Stimulated activated CD4-positive, alpha-beta T cell treated with anti-CD3 and anti-CD28 coated beads, Interleukin-2, amount 100 ng/mL, for 48 hours (primary cell): ENCODE results near the gene WBP1L.
"Not testable (repeated sequence)": the region's sequence is repeated elsewhere in the genome, so short reads cannot be mapped to it uniquely, and the experiment has no call there.

Experiments used
- DNase-seq, 2 donors: peaks; one replicate each; pipeline ENCODE4 v3.0.0-alpha.2; 2020

The WBP1L gene

DNA sequence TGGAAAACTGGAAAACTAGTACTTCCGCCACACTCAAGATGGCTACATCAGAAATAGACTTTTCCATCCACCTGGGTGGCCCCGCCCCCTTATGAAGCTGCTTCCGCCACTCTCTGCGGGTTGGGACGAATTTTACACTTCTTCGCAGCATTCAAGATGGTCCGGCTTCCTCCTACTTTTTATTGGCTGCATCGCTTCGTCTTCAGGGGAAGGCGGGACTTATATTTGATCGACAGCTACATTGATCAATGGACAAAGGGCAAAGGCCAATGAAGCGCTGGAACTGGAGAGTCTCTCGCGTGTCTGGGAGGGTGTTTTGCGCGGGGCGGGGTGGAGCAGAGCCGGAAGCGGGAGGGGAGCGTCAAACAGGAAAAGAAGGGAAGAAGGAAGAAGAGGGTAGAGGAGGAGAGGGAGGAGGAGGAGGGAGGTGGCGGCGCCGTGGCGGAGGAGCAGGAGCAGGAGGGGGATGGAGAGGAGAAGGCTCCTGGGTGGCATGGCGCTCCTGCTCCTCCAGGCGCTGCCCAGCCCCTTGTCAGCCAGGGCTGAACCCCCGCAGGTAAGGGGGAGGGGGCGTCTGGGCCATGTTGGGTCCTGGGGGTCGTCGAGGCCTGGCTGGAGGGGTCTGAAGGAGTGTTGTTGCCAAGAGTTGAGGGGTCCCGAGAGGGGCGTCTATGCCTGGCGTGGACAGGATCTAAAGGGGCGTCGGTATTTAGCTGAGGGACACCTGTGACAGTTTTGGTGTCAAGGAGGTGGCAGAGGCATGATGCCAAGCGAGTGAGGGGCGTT is at the start of gene WBP1L:
Gene WBP1L (plus strand): TSS at position 361 of the 786 bp plus-strand sequence. CDS start 106 bp downstream, at position 467.
- DNase-seq = peak; percentile 86 to 87

GRCh38 chr10:102695401-102695800 is 48.3 kb upstream of the WBP1L start:
- DNase-seq = not testable (repeated sequence)

DNA sequence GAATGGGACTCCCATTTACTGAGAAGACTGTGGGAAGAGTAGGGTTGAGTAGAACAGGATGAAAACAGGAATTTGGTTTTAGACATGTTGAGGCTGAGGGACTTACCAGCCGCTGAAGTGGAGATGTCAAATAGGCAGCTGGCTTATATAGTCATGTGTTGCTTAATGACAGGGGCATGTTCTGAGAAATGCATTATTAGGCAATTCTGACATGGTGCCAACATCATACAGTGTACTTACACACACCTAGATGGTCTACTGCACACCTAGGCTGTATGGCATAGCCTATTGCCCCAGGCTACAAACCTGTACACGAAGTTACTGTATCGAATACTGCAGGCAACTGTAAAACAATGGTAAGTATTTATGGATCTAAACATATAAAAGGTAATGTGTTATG is 47.0 kb upstream of the WBP1L start:
- no peak for DNase-seq

GRCh38 chr10:102698894-102699293 is 44.9 kb upstream of the WBP1L start:
- no peak for DNase-seq

DNA sequence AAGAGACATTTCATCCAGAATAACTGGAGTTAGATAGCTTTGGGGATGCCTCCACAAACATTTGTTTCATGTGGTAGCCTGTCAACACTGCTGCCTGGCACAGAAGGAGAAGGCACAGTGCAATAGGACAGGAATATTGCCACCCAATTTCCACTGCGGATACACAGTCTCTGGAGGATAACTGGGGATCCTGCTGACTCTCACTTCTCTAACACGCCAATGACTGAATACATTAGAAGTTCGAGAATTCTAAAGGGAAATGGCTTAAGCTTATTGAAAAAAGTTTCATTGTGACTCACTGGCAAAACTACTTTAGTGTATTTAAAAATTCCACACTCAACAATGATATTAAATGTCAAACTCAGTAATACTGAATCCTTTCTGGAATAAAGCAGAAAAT is 42.5 kb upstream of the WBP1L start:
- no peak for DNase-seq

- no peak for DNase-seq
These were observed 42.0 kb upstream of the WBP1L start for GRCh38 chr10:102701796-102702195.

- DNase-seq = no peak
These were observed 41.0 kb upstream of the WBP1L start for GRCh38 chr10:102702742-102703141.

GRCh38 chr10:102704915-102705314 is 38.8 kb upstream of the WBP1L start:
- no peak for DNase-seq

DNA sequence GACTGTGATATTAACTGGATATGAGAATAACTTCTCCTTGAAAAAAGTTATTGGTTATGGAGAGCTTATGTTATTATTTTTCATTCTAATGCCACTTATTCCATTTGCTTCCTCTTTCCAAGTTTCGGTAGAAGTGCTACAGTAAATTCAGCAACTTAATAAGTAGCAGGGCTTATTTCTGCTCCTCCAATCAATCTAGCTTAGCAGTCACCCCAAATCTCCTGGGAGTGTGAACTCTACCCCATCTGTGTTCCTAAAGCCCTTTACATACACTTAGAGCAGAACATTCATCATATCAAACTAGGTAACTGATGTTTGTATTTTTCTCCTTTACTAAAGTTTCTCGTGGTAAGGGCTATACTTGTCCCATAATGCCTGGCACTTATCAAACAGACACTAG is 38.2 kb upstream of the WBP1L start:
- no peak for DNase-seq

GRCh38 chr10:102710609-102711008 is 33.1 kb upstream of the WBP1L start:
- DNase-seq = no peak

DNA sequence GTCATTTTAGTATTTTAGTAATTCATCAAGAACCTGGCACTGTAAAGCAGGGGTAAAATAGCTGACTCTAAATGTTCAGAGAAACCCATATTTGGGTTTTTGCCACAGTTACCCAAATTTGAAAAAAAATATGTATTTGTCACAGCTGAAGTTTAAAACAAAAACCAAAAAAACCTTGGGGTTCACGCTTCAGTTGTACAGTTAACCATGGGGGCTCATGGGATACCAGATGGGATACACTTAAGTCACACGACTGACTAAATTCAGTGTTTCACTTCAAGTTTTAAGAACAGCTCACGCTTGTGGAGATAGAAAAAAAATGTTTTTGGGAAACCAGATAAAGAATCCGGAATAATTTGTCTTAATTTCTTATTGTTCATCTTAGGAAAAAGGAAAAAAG is 31.7 kb upstream of the WBP1L start:
- no peak for DNase-seq

- no peak for DNase-seq
These were observed 30.8 kb upstream of the WBP1L start for GRCh38 chr10:102712843-102713538.

DNA sequence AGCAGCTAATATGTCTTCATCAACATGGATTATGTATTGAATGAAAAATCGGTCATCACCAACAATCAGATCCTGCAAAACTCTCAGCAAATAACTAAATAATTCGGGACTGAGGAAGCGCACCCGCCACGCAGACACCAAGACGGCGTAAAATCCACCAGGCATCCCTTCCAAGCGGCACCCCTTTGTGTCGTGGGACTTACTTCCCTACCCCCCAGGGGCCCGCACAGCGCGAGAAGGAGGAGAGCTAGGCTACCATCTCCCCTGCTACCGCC is 30.3 kb upstream of the WBP1L start:
- no peak for DNase-seq

DNA sequence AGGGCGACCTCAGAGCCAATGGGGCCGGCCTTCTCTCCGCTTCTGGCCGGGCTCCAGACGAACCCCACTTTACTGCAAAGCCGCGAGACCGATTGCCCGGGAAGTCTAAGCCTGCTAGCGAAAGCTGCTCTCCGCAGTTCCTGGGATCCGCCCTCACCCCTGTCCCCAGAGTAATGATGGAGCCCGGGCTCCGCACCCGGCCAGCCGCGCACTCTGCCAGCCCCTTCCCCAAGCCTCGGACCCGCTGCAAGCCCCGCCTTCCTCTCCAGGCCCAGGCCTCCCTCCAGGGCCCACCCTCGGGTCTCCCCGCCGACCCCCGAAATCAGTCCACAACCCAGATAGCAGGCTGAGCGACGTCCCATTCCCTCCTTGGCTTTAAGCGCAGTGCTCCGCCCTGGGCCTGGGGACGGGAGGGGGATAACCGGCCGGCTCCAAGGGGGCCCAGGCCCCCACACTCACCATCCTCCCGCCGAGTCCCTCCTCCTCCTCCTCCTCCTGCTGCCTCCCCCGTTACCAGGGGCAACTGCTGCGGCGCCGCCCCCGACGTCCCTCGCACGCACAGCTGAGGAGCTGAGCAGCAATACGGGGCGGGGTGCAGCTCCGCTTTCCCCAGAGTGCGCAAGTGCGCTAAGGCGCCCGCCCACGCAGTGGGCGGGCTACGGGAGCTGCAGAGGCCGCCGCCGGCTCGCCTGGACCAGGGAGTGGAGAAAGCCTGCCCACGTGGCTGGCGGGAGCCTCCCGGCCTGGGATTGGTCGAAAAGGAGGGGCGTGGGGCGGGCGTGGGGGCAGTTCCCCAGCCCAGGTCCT is 29.7 kb upstream of the WBP1L start, which contains the start of gene ARL3:
Gene ARL3 (minus strand): TSS at position 584 of the 807 bp plus-strand sequence. CDS start 122 bp downstream, at position 462.
- peak; percentile 96 to 97 for DNase-seq

- DNase-seq = peak; percentile 40 to 41
These were observed 28.9 kb upstream of the WBP1L start, which contains the start of gene SFXN2 for GRCh38 chr10:102714621-102715455. Gene SFXN2, plus strand, starts transcription at chr10:102714636. Its CDS starts 12,001 bp downstream, at chr10:102726637.

DNA sequence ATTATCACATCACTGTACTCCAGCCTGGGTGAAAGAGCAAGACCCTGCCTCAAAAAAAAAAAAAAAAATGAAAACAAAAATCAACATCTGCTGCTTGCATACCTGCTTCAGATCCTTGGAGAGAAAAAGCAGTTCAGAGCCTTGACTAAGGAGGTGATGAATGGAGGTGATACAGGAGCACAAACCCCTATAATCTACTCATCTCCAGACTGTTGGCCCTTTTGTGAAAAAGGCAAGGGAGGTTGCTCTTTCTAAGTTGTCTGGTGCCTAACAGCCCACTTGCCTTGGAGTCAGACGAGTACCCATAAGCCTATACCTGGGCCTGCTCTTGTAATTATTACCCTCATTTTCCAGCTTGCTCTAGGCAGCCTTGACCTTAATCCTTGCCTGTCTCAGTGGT is 27.9 kb upstream of the WBP1L start:
- DNase-seq = no peak

DNA sequence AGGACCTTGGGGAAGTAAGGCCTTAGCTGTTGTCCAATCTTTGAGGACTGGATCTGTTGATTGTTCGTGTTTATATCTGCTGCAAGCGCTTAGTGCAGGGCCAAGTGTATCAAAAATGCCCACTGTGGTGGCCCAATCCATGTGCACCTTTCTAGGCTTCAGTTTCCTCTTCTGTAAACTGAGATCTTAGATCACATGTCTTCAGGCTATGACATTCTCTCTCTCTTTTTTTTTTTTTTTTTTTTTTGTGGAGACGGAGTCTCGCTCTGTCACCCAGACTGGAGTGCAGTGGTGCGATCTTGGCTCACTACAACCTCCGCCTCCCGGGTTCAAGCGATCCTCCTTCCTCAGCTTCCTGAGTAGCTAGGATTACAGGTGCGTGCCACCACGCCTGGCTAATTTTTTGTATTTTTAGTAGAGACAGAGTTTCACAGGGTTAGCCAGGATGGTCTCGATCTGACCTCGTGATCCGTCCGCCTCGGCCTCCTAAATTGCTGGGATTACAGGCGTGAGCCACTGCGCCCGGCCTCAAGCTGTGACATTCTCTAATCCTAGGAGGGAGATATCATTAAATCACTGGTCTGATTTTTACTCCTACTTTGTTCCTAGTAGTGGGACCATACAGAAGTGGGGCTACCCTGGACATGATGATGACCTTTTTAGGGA is 26.7 kb upstream of the WBP1L start:
- DNase-seq = not testable (repeated sequence)

DNA sequence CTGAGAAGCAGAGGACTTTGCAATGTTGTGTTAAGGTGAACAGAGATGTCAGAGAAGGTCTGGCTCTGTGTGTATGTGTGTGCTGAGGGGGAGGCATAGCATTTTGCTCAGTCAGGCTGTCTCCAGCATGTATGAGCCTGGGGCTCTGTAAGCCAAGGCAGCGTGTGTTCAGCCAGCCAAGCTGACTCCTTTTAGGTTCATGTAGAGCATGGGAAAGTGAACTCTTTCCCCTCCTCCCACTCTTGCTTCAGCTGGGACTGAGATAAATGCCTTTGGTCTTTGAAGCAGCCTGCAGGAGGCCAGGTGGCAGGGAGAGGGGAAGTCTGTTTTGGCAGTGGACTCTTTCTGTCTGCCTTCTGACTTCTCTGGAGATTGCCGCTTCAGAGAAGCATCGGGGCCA is 25.5 kb upstream of the WBP1L start:
- no peak for DNase-seq

- no peak for DNase-seq
These were observed 23.4 kb upstream of the WBP1L start for GRCh38 chr10:102720337-102720736.

- no peak for DNase-seq
These were observed 22.9 kb upstream of the WBP1L start for GRCh38 chr10:102720775-102721301.

- DNase-seq = no peak
These were observed 21.8 kb upstream of the WBP1L start for GRCh38 chr10:102721954-102722353.

- DNase-seq = no peak
These were observed 19.8 kb upstream of the WBP1L start for GRCh38 chr10:102723989-102724388.
